Choroid plexus epithelial cell (primary cell): Measurements from ENCODE around the gene OCIAD1.

Experiments used
- DNase-seq: peaks from one replicate; pipeline ENCODE4 v3.0.0-alpha.2; 2010; ENCODE audit warnings: low read depth
- H3K4me3 ChIP-seq: 2 replicates; pipeline ENCODE4 v1.5.1; 2011; ENCODE audit warnings: low read depth, mild to moderate bottlenecking, control low read depth, low read length, moderate library complexity
- CTCF ChIP-seq: conservative IDR thresholded peaks from 2 replicates; pipeline ENCODE4 v1.5.1; 2011; ENCODE audit warnings: low read depth, mild to moderate bottlenecking, control low read depth, inconsistent platforms, low read length, moderate library complexity

Gene OCIAD1

GRCh38 chr4:48830706-48831531 is at the start of gene OCIAD1:
Gene OCIAD1 (plus strand): TSS chr4:48831088. CDS start chr4:48832625, 1,537 bp downstream.
- DNase-seq, result peak; percentile 99
- TF ChIP-seq CTCF, result no peak
- peak within 1 kb of the TSS; percentile 83 for H3K4me3 ChIP-seq

GRCh38 chr4:48781968-48782367 is 48.9 kb upstream of the OCIAD1 start:
- H3K4me3 ChIP-seq, result no peak overlapping the region
- no peak for DNase-seq
- no peak for TF ChIP-seq CTCF

GRCh38 chr4:48785302-48785701 is 45.6 kb upstream of the OCIAD1 start:
- no peak for DNase-seq
- TF ChIP-seq CTCF, result no peak
- no peak overlapping the region for H3K4me3 ChIP-seq

GRCh38 chr4:48786549-48786948 is 44.3 kb upstream of the OCIAD1 start:
- H3K4me3 ChIP-seq, result no peak overlapping the region
- no peak for TF ChIP-seq CTCF
- no peak for DNase-seq

GRCh38 chr4:48787056-48787455 is 43.8 kb upstream of the OCIAD1 start:
- no peak overlapping the region for H3K4me3 ChIP-seq
- DNase-seq, result no peak
- TF ChIP-seq CTCF, result no peak

GRCh38 chr4:48790561-48790960 is 40.3 kb upstream of the OCIAD1 start:
- no peak for DNase-seq
- no peak overlapping the region for H3K4me3 ChIP-seq
- TF ChIP-seq CTCF, result no peak

- DNase-seq, result no peak
- H3K4me3 ChIP-seq, result no peak overlapping the region
- no peak for TF ChIP-seq CTCF
Measured at GRCh38 chr4:48791313-48791712, 39.6 kb upstream of the OCIAD1 start.
